Gastroesophageal sphincter (tissue), 3 donors: ENCODE data around the gene TMEM135.

Experiments used
- CTCF ChIP-seq, 4 experiments: fragments of 200-600 bp in 2 of 4; fragments of 450-650 bp in 2 of 4; sonication (generic) in 1 of 4; IDR thresholded peaks; one replicate each; pipeline ENCODE4 v1.5.1; 2017 to 2019; ENCODE audit warnings: antibody characterized with exemption in 4 of 4, mild to moderate bottlenecking in 2 of 4, moderate library complexity in 2 of 4
- EP300 ChIP-seq: sonication (generic); formaldehyde crosslinking; IDR thresholded peaks from one replicate; pipeline ENCODE4 v1.6.1; 2017; ENCODE audit warnings: antibody characterized with exemption, mild to moderate bottlenecking
- POLR2A ChIP-seq, 2 donors: fragments of 450-650 bp; IDR thresholded peaks; one replicate each; pipeline ENCODE4 v1.6.1; 2017; ENCODE audit warnings: antibody characterized with exemption in 2 of 2, mild to moderate bottlenecking in 2 of 2, moderate library complexity in 1 of 2
- POLR2AphosphoS5 ChIP-seq: sonication (generic); formaldehyde crosslinking; IDR thresholded peaks from one replicate; pipeline ENCODE4 v1.6.1; 2017; ENCODE audit warnings: antibody characterized with exemption

- no peak for TF ChIP-seq CTCF (IDR thresholded peaks at IDR 0.05)
- TF ChIP-seq POLR2A (IDR thresholded peaks at IDR 0.05) = no peak
- TF ChIP-seq EP300 = no peak
- no peak for TF ChIP-seq POLR2AphosphoS5
These were observed 286.2 kb downstream of the TMEM135 start for GRCh38 chr11:87323899-87324298.
